Right forelimb (tissue), 1 donor: Measurements from ENCODE around the gene SUSD2.
"Not testable (repeated sequence)": the region's sequence is repeated elsewhere in the genome, so short reads cannot be mapped to it uniquely, and the experiment has no call there.

Experiments used
- DNase-seq: peaks from one replicate; pipeline ENCODE4 v3.0.0-alpha.2; 2018

The SUSD2 gene

GRCh38 chr22:24177045-24177444 is 4.2 kb upstream of the SUSD2 start:
- no peak for DNase-seq

GRCh38 chr22:24177456-24177855 is 3.8 kb upstream of the SUSD2 start:
- DNase-seq: no peak

GRCh38 chr22:24178021-24178431 is 3.3 kb upstream of the SUSD2 start:
- DNase-seq: no peak

GRCh38 chr22:24178502-24179440 is 2.5 kb upstream of the SUSD2 start:
- no peak for DNase-seq

GRCh38 chr22:24179478-24180210 is 1.6 kb upstream of the SUSD2 start:
- no peak for DNase-seq

GRCh38 chr22:24180316-24181087 is 785 bp upstream of the SUSD2 start:
- no peak for DNase-seq

GRCh38 chr22:24181996-24182899 is 961 bp downstream of the SUSD2 start:
- DNase-seq: no peak

- not testable (repeated sequence) for DNase-seq
These were observed 1.6 kb downstream of the SUSD2 start for GRCh38 chr22:24182900-24183246.

GRCh38 chr22:24183321-24184031 is 2.2 kb downstream of the SUSD2 start:
- DNase-seq: no peak

- no peak for DNase-seq
These were observed 2.9 kb downstream of the SUSD2 start for GRCh38 chr22:24184057-24184798.

GRCh38 chr22:24185001-24185500 is 3.8 kb downstream of the SUSD2 start:
- no peak for DNase-seq

- no peak for DNase-seq
These were observed 4.4 kb downstream of the SUSD2 start for GRCh38 chr22:24185501-24186351.

- DNase-seq: no peak
These were observed 5.1 kb downstream of the SUSD2 start for GRCh38 chr22:24186352-24186740.

GRCh38 chr22:24186892-24187670 is 5.8 kb downstream of the SUSD2 start:
- no peak for DNase-seq

- DNase-seq: no peak
These were observed 6.7 kb downstream of the SUSD2 start for GRCh38 chr22:24187731-24188644.

- DNase-seq: no peak
These were observed 7.5 kb downstream of the SUSD2 start for GRCh38 chr22:24188705-24189248.
